ENCODE results near the gene PPP1R15B.

The PPP1R15B gene

GRCh38 chr1:204415351-204415750 is 3.7 kb upstream of the PPP1R15B start:
- no peak overlapping the region for H3K4me3 ChIP-seq (replicated peaks in 1 of 2; ENCODE audit: low read depth in 2 of 2, low read length in 2 of 2)
- TF ChIP-seq CTCF (IDR thresholded peaks at IDR 0.05; ENCODE audit: low read depth, low read length) = no peak
- no peak for DNase-seq (ENCODE audit: low read depth in 2 of 2)

GRCh38 chr1:204414016-204414415 is 2.4 kb upstream of the PPP1R15B start:
- H3K4me3 ChIP-seq (replicated peaks in 1 of 2; ENCODE audit: low read depth in 2 of 2, low read length in 2 of 2) = no peak overlapping the region
- no peak for TF ChIP-seq CTCF (IDR thresholded peaks at IDR 0.05; ENCODE audit: low read depth, low read length)
- no peak for DNase-seq (ENCODE audit: low read depth in 2 of 2)

- DNase-seq (ENCODE audit: low read depth in 2 of 2) = no peak
- H3K4me3 ChIP-seq (replicated peaks in 1 of 2; ENCODE audit: low read depth in 2 of 2, low read length in 2 of 2) = no peak overlapping the region
- TF ChIP-seq CTCF (IDR thresholded peaks at IDR 0.05; ENCODE audit: low read depth, low read length) = no peak
Measured at GRCh38 chr1:204413170-204413535, 1.5 kb upstream of the PPP1R15B start.

- no peak for TF ChIP-seq CTCF (IDR thresholded peaks at IDR 0.05; ENCODE audit: low read depth, low read length)
- peak; percentile 59 to 63 for DNase-seq (ENCODE audit: low read depth in 2 of 2)
- H3K4me3 ChIP-seq (replicated peaks in 1 of 2; ENCODE audit: low read depth in 2 of 2, low read length in 2 of 2) = peak overlapping the region; percentile 77 to 97
Measured at GRCh38 chr1:204410688-204411450, 748 bp downstream of the PPP1R15B start.

- no peak for TF ChIP-seq CTCF (IDR thresholded peaks at IDR 0.05; ENCODE audit: low read depth, low read length)
- no peak for DNase-seq (ENCODE audit: low read depth in 2 of 2)
Measured at GRCh38 chr1:204409836-204410687, 1.6 kb downstream of the PPP1R15B start.

GRCh38 chr1:204409123-204409522 is 2.5 kb downstream of the PPP1R15B start:
- DNase-seq (ENCODE audit: low read depth in 2 of 2) = peak in 1 of 2 donors; percentile 19
- H3K4me3 ChIP-seq (replicated peaks in 1 of 2; ENCODE audit: low read depth in 2 of 2, low read length in 2 of 2) = peak overlapping the region; percentile 77 to 97
- no peak for TF ChIP-seq CTCF (IDR thresholded peaks at IDR 0.05; ENCODE audit: low read depth, low read length)

More at GRCh38 chr1:204409836-204410687, 1.6 kb downstream of the PPP1R15B start:
- H3K4me3 ChIP-seq (replicated peaks in 1 of 2; ENCODE audit: low read depth in 2 of 2, low read length in 2 of 2) = peak overlapping the region; percentile 77 to 97
